OCI-LY7 (cell line): ENCODE data around the gene C14orf93. TPM values are rescaled to one million over a fixed set of nuclear protein-coding genes. Genes with fewer than 3 reads are reported as not detected.

Experiments
- BruUV-seq: library from RNA; stranded (reverse); fragments of 400-500 nt; replicated peaks from 2 replicates; lab custom pipeline; 2021; lab: Mats Ljungman, UMichigan
- CTCF ChIA-PET: fragments of 300-600 bp; sonication (Branson Sonifier 250); formaldehyde crosslinking; loops from one replicate; lab custom pipeline; 2022; ENCODE audit warnings: antibody characterized with exemption; ENCODE audit not compliant: unreplicated experiment; lab: Charles Lee
- POLR2A ChIA-PET: fragments of 300-600 bp; sonication (Branson Sonifier 250); formaldehyde crosslinking; loops from one replicate; lab custom pipeline; 2022; ENCODE audit warnings: antibody characterized with exemption; lab: Charles Lee
- DNase-seq: peaks from one replicate; pipeline ENCODE4 v3.0.0-alpha.2; 2015; ENCODE audit warnings: low spot score
- H2AFZ ChIP-seq: fragments of 200-600 bp; sonication (generic), shearing (Covaris generic); 2 replicates; pipeline ENCODE4 v1.6.1; 2014; ENCODE audit warnings: mild to moderate bottlenecking, antibody characterized with exemption, low read length, moderate library complexity
- H3K27ac ChIP-seq: fragments of 200-600 bp; sonication (generic); 2 replicates; pipeline ENCODE4 v1.5.1; 2014; ENCODE audit warnings: mixed run types, low read depth, mild to moderate bottlenecking, moderate library complexity, low read length, inconsistent platforms; ENCODE audit not compliant: poor library complexity, severe bottlenecking
- H3K36me3 ChIP-seq: fragments of 200-600 bp; sonication (generic); 2 replicates; pipeline ENCODE4 v1.6.1; 2014; ENCODE audit warnings: mild to moderate bottlenecking, antibody characterized with exemption, low read length, moderate library complexity, mixed read lengths; ENCODE audit not compliant: insufficient read depth
- H3K4me1 ChIP-seq: fragments of 200-600 bp; sonication (generic); 2 replicates; pipeline ENCODE4 v1.5.1; 2014; ENCODE audit warnings: mild to moderate bottlenecking, low read length; ENCODE audit not compliant: insufficient read depth, poor library complexity, severe bottlenecking
- H3K4me2 ChIP-seq: fragments of 200-600 bp; sonication (generic); 2 replicates; pipeline ENCODE4 v1.6.1; 2014; ENCODE audit warnings: mild to moderate bottlenecking, low read length
- H3K4me3 ChIP-seq: fragments of 200-600 bp; sonication (generic); 2 replicates; pipeline ENCODE4 v1.5.1; 2014; ENCODE audit warnings: mild to moderate bottlenecking, low read depth, low read length; ENCODE audit not compliant: poor library complexity, severe bottlenecking
- H3K79me2 ChIP-seq: fragments of 200-600 bp; sonication (generic); 2 replicates; pipeline ENCODE4 v1.6.1; 2016; ENCODE audit warnings: low read depth, mild to moderate bottlenecking, low read length, moderate library complexity, mixed read lengths; ENCODE audit not compliant: insufficient read depth
- H3K9me2 ChIP-seq: fragments of 200-600 bp; sonication (generic); 2 replicates; pipeline ENCODE4 v1.6.1; 2016; ENCODE audit warnings: mild to moderate bottlenecking, low read length, mixed read lengths; ENCODE audit not compliant: insufficient read depth
- H3K9me3 ChIP-seq: fragments of 200-600 bp; sonication (generic); 2 replicates; pipeline ENCODE4 v1.6.1; 2014; ENCODE audit warnings: mild to moderate bottlenecking, mixed run types, low read length, mixed read lengths
- H4K20me1 ChIP-seq: fragments of 200-600 bp; sonication (generic); 2 replicates; pipeline ENCODE4 v1.6.1; 2014; ENCODE audit warnings: mild to moderate bottlenecking, antibody characterized with exemption, low read length, moderate library complexity, mixed read lengths; ENCODE audit not compliant: insufficient read depth
- EZH2phosphoT487 ChIP-seq: fragments of 200-600 bp; sonication (generic); IDR thresholded peaks from 2 replicates; pipeline ENCODE4 v1.6.1; 2018; ENCODE audit warnings: low read depth, borderline replicate concordance, mild to moderate bottlenecking, mixed run types, antibody characterized with exemption, low read length, moderate library complexity, mixed read lengths
- intact Hi-C: fragments of 100-400 bp; cut with micrococcal nuclease; formaldehyde crosslinking; loops from one replicate; pipeline ENCODE4 v1.10.0; 2022; ENCODE audit not compliant: unreplicated experiment
- total RNA-seq, 2 experiments: library from RNA; depleted of rRNA in 1 of 2; stranded (reverse); fragments of >200 nt in 1 of 2; shearing (Covaris generic) in 1 of 2; gene quantifications; 2 replicates each; pipeline ENCODE4 v1.2.3, GENCODE V29; 2014 to 2022
- TF ChIP-seq, protein P1 (sequence below): fragments of 200-600 bp; sonication (generic); conservative IDR thresholded peaks from 2 replicates; pipeline ENCODE4 v1.5.1; 2014; ENCODE audit warnings: mild to moderate bottlenecking, antibody characterized with exemption, low read length, moderate library complexity, mixed read lengths

Gene C14orf93
- total RNA-seq, 2 experiments from 2014 or later, result 15.2 to 17.9 TPM

DNA sequence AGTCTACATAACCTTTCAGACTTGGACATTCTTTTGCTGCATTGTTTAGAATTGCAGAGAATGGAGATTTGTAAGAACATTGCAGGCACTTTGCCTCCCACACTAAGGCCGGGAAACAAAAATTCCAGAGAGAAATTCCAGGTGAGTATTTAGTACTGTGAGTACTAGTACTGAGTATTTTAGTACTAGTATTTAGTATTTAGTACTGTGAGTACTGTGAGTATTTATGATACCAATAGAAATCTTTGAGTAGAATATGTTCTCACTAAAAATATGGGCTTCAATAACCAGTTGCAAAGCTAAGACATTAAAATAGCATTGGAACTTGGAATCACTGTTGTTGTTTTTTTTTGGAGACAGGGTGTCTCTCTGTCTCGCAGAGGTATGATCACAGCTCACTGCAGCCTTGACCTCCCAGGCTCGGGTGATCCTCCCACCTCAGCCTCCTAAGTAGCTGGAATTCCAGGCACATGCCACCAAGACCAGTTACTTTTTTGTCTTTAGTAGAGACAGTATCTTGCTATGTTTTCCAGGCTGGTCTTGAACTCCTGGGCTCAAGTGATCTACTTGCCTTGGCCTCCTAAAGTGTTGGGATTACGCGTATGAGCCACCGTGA is 47.8 kb downstream of the C14orf93 start:
- no peaks in the 10 kb centered on the region for H3K79me2 ChIP-seq
- H3K4me3 ChIP-seq, result no peak overlapping the region
- ChIA-PET POLR2A (interaction anchor here (0.6 to 1.7 kb wide), 5 partner anchors 10 to 122 kb away, joined by 3 read pairs; partner anchors contain the start of gene RBM23), CTCF (no interaction called here)
- H3K36me3 ChIP-seq, result no peaks in the 10 kb centered on the region
- no peak for DNase-seq
- no TSS peak for BruUV-seq
- no peak overlapping the region for H3K4me2 ChIP-seq
- H3K9me2 ChIP-seq, result no peaks in the 10 kb centered on the region
- no peak for TF ChIP-seq EZH2phosphoT487
- TF ChIP-seq, protein P1, sequence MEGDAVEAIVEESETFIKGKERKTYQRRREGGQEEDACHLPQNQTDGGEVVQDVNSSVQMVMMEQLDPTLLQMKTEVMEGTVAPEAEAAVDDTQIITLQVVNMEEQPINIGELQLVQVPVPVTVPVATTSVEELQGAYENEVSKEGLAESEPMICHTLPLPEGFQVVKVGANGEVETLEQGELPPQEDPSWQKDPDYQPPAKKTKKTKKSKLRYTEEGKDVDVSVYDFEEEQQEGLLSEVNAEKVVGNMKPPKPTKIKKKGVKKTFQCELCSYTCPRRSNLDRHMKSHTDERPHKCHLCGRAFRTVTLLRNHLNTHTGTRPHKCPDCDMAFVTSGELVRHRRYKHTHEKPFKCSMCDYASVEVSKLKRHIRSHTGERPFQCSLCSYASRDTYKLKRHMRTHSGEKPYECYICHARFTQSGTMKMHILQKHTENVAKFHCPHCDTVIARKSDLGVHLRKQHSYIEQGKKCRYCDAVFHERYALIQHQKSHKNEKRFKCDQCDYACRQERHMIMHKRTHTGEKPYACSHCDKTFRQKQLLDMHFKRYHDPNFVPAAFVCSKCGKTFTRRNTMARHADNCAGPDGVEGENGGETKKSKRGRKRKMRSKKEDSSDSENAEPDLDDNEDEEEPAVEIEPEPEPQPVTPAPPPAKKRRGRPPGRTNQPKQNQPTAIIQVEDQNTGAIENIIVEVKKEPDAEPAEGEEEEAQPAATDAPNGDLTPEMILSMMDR, result no peak
- no peaks in the 10 kb centered on the region for H4K20me1 ChIP-seq
- H3K9me3 ChIP-seq, result no peaks in the 10 kb centered on the region
- intact Hi-C loops, result no loop called here
- peaks cover 6% of the 10 kb centered on the region for H3K4me1 ChIP-seq
- no peak overlapping the region for H2AFZ ChIP-seq
- no peak overlapping the region for H3K27ac ChIP-seq

DNA sequence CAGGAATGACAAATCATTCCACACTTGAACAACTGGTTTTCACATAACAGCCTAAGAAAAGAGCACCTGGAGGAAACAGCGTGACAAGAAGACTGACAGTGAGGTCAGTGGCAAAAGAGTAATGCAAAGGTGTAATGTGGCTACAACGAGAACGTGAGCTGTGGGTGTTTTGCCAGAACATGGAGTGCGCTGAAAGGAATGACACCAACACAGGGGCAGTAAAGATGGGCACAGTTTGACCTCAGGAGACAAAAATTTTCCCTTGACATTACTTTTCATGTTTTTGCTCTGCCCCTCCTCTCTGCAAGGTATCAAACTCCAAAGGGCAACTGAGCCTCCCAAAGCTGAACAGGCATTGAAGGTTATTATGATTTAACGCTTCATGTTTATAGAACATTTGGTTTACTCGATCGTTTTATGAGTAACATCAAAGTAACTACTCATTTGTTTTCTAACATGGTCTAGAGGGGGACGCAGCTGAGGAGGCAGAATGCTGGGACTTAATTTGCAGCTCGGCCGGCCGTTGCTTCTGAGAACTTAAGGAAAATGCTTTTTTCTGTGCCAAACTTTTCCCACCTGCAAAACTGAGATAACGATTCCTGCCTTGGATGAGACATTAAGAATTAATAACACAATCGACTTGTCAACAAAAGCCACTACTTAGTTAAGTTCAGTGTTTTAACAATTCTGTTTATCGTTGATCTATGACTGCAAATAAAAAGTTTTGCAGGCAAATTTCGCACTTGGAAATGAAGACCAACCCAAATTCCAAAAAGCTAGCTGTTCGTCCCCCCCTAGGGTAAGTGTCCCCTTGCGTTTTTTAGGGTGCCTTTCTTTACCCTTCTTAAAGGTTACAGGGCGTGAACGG is 54.0 kb downstream of the C14orf93 start:
- DNase-seq, result peak; percentile 37
- no peaks in the 10 kb centered on the region for H3K9me3 ChIP-seq
- no TSS peak for BruUV-seq
- peak overlapping the region; percentile 74 for H3K27ac ChIP-seq
- H3K79me2 ChIP-seq, result peaks cover 11% of the 10 kb centered on the region; the same call in 1 of the 2 replicates
- peak overlapping the region; percentile 82 for H3K4me2 ChIP-seq
- TF ChIP-seq EZH2phosphoT487, result no peak
- TF ChIP-seq, protein P1, result no peak
- H3K9me2 ChIP-seq, result no peaks in the 10 kb centered on the region
- intact Hi-C loops, result loop anchor here (1.0 kb wide), 1 partner anchor 27 kb away; the partner anchor contains the start of gene PRMT5
- H2AFZ ChIP-seq, result peak overlapping the region; percentile 79
- ChIA-PET CTCF (interaction anchor here (1.0 to 1.6 kb wide), 3 partner anchors 16 to 26 kb away, joined by 5 to 10 read pairs (median 8); partner anchors contain the start of gene PRMT5), POLR2A (interaction anchor here (0.6 to 3.6 kb wide), 19 partner anchors 10 to 1029 kb away, joined by 3 to 28 read pairs (median 4); partner anchors contain the start of gene PRMT5)
- H3K4me3 ChIP-seq, result peak overlapping the region; percentile 78
- peaks cover 34% of the 10 kb centered on the region for H3K36me3 ChIP-seq
- H3K4me1 ChIP-seq, result peaks cover 18% of the 10 kb centered on the region
- H4K20me1 ChIP-seq, result no peaks in the 10 kb centered on the region
